SK-N-MC (cell line): ENCODE results near the gene ZSCAN31.

ENCODE experiments used
- DNase-seq: peaks from one replicate; pipeline ENCODE4 v3.0.0-alpha.2; 2011; ENCODE audit warnings: low read depth, low spot score
- H3K27ac ChIP-seq: fragments of 200-600 bp; sonication (generic); 2 replicates; pipeline ENCODE4 v1.5.1; 2016; ENCODE audit warnings: mixed run types
- H3K36me3 ChIP-seq: fragments of 200-600 bp; sonication (generic); 2 replicates; pipeline ENCODE4 v1.6.1; 2017; ENCODE audit warnings: antibody characterized with exemption, low read length, mixed read lengths; ENCODE audit not compliant: insufficient read depth
- H3K4me3 ChIP-seq: fragments of 200-600 bp; sonication (generic); 2 replicates; pipeline ENCODE4 v1.5.1; 2016
- H3K9ac ChIP-seq: fragments of 200-600 bp; sonication (generic); 2 replicates; pipeline ENCODE4 v1.8.0; 2017; ENCODE audit warnings: mixed run types, mixed read lengths; ENCODE audit not compliant: insufficient read length
- H3K9me3 ChIP-seq: fragments of 200-600 bp; sonication (generic); 2 replicates; pipeline ENCODE4 v1.6.1; 2017; ENCODE audit warnings: low read depth, mild to moderate bottlenecking, antibody characterized with exemption, low read length, moderate library complexity, mixed read lengths
- EZH2 ChIP-seq: fragments of 200-600 bp; sonication (generic); IDR thresholded peaks from one replicate; pipeline ENCODE4 v1.6.1; 2017; ENCODE audit warnings: antibody characterized with exemption
- FOXP2 ChIP-seq: optimal IDR thresholded peaks from 2 replicates; pipeline ENCODE3; 2011; ENCODE audit warnings: mild to moderate bottlenecking, moderate library complexity; ENCODE audit not compliant: insufficient read depth; ENCODE audit errors: extremely low read length, control extremely low read depth
- POLR2AphosphoS5 ChIP-seq: IDR thresholded peaks from 2 replicates; pipeline ENCODE4 v1.6.1; 2012; ENCODE audit warnings: mild to moderate bottlenecking, low read depth, low read length, borderline replicate concordance

ZSCAN31 gene

GRCh38 chr6:28345201-28345600 lies 9.3 kb upstream of the ZSCAN31 start:
- Histone ChIP-seq H3K27ac (no peak overlapping the region), H3K9ac (no peak overlapping the region), H3K9me3 (no peaks in the 10 kb centered on the region), H3K36me3 (no peaks in the 10 kb centered on the region), H3K4me3 (no peak overlapping the region)
- TF ChIP-seq EZH2 (no peak), POLR2AphosphoS5 (no peak), FOXP2 (no peak)
- DNase-seq = no peak

GRCh38 chr6:28343898-28344677 lies 8.1 kb upstream of the ZSCAN31 start:
- Histone ChIP-seq H3K9ac (no peak overlapping the region), H3K9me3 (no peaks in the 10 kb centered on the region), H3K36me3 (no peaks in the 10 kb centered on the region), H3K4me3 (no peak overlapping the region), H3K27ac (no peak overlapping the region)
- TF ChIP-seq FOXP2 (no peak), EZH2 (no peak), POLR2AphosphoS5 (no peak)
- no peak for DNase-seq

- Histone ChIP-seq H3K36me3 (no peaks in the 10 kb centered on the region), H3K9me3 (no peaks in the 10 kb centered on the region), H3K27ac (no peak overlapping the region), H3K9ac (no peak overlapping the region), H3K4me3 (no peak overlapping the region)
- no peak for DNase-seq
- TF ChIP-seq FOXP2 (no peak), POLR2AphosphoS5 (no peak), EZH2 (no peak)
Observed at GRCh38 chr6:28340310-28341095, 4.6 kb upstream of the ZSCAN31 start.

GRCh38 chr6:28337121-28337520 lies 1.2 kb upstream of the ZSCAN31 start:
- Histone ChIP-seq H3K9me3 (no peaks in the 10 kb centered on the region), H3K4me3 (peak overlapping the region; percentile 88), H3K27ac (no peak overlapping the region), H3K9ac (no peak overlapping the region), H3K36me3 (no peaks in the 10 kb centered on the region)
- TF ChIP-seq EZH2 (no peak), FOXP2 (no peak), POLR2AphosphoS5 (no peak)
- no peak for DNase-seq

GRCh38 chr6:28336284-28337120 lies 554 bp upstream of the ZSCAN31 start:
- H3K9ac ChIP-seq = peak overlapping the region; percentile 95
- peak overlapping the region; percentile 88 for H3K4me3 ChIP-seq
- no peaks in the 10 kb centered on the region for H3K9me3 ChIP-seq

GRCh38 chr6:28335040-28335563 lies 846 bp downstream of the ZSCAN31 start:
- DNase-seq = no peak
- Histone ChIP-seq H3K36me3 (no peaks in the 10 kb centered on the region), H3K27ac (peak overlapping the region; percentile 72; the same call in 1 of the 2 replicates)

More at GRCh38 chr6:28336284-28337120, 554 bp upstream of the ZSCAN31 start:
- H3K36me3 ChIP-seq = no peaks in the 10 kb centered on the region
- no peak for TF ChIP-seq POLR2AphosphoS5
- TF ChIP-seq FOXP2 = no peak
- no peak for TF ChIP-seq EZH2
- peak overlapping the region; percentile 95; the same call in 1 of the 2 replicates for H3K27ac ChIP-seq
- no peak for DNase-seq

GRCh38 chr6:28334286-28335039 lies 1.5 kb downstream of the ZSCAN31 start:
- no peak for TF ChIP-seq EZH2
- no peak for TF ChIP-seq FOXP2
- TF ChIP-seq POLR2AphosphoS5 = no peak
- Histone ChIP-seq H3K4me3 (no peak overlapping the region), H3K9ac (no peak overlapping the region), H3K36me3 (no peaks in the 10 kb centered on the region), H3K9me3 (no peaks in the 10 kb centered on the region), H3K27ac (no peak overlapping the region)
- DNase-seq = no peak

More at GRCh38 chr6:28335040-28335563, 846 bp downstream of the ZSCAN31 start:
- Histone ChIP-seq H3K9ac (peak overlapping the region; percentile 54), H3K9me3 (no peaks in the 10 kb centered on the region), H3K4me3 (peak overlapping the region; percentile 88)
- TF ChIP-seq EZH2 (no peak), POLR2AphosphoS5 (no peak), FOXP2 (no peak)
